GM18909 (cell line): ENCODE measurements around the gene MIF4GD.
"Not testable (repeated sequence)": the region's sequence is repeated elsewhere in the genome, so short reads cannot be mapped to it uniquely, and the experiment has no call there.

Source experiments
- ATAC-seq: cut with Tn5 transposase; IDR thresholded peaks from one replicate; pipeline ENCODE4 v1.9.1; 2021; ENCODE audit warnings: mild to moderate bottlenecking; ENCODE audit not compliant: unreplicated experiment, poor library complexity

MIF4GD gene

GRCh38 chr17:75262112-75262606 lies 8.9 kb downstream of the MIF4GD start:
- ATAC-seq = peak; percentile 9

- peak; percentile 91 for ATAC-seq
These were observed 9.5 kb downstream of the MIF4GD start, which contains the start of the genes GGA3 and MRPS7 for GRCh38 chr17:75261336-75262111. TSS of gene GGA3 (minus strand) at chr17:75261606. CDS start at chr17:75261587, 19 bp downstream. TSS of gene MRPS7 (plus strand) at chr17:75261879. CDS start at chr17:75261901, 22 bp downstream.

GRCh38 chr17:75260641-75261335 lies 10.2 kb downstream of the MIF4GD start:
- peak; percentile 40 for ATAC-seq

- not testable (repeated sequence) for ATAC-seq
These were observed 13.8 kb downstream of the MIF4GD start for GRCh38 chr17:75257228-75257627.

- not testable (repeated sequence) for ATAC-seq
These were observed 14.9 kb downstream of the MIF4GD start for GRCh38 chr17:75255954-75256698.

- ATAC-seq = no peak
These were observed 18.8 kb downstream of the MIF4GD start for GRCh38 chr17:75252039-75252816.

GRCh38 chr17:75250009-75250471 lies 21.0 kb downstream of the MIF4GD start:
- peak; percentile 86 for ATAC-seq

- ATAC-seq = no peak
These were observed 21.5 kb downstream of the MIF4GD start for GRCh38 chr17:75249564-75249963.

- no peak for ATAC-seq
These were observed 24.6 kb downstream of the MIF4GD start for GRCh38 chr17:75246404-75246803.

- ATAC-seq = no peak
These were observed 26.0 kb downstream of the MIF4GD start for GRCh38 chr17:75245011-75245410.

- ATAC-seq = no peak
These were observed 26.7 kb downstream of the MIF4GD start for GRCh38 chr17:75244133-75244866.

GRCh38 chr17:75242461-75243042 lies 28.5 kb downstream of the MIF4GD start:
- ATAC-seq = no peak

- ATAC-seq = no peak
These were observed 29.0 kb downstream of the MIF4GD start for GRCh38 chr17:75241996-75242460.

GRCh38 chr17:75241502-75241901 lies 29.5 kb downstream of the MIF4GD start:
- no peak for ATAC-seq

- ATAC-seq = no peak
These were observed 29.9 kb downstream of the MIF4GD start for GRCh38 chr17:75241143-75241430.

- ATAC-seq = no peak
These were observed 30.5 kb downstream of the MIF4GD start for GRCh38 chr17:75240394-75241142.

- ATAC-seq = no peak
These were observed 31.1 kb downstream of the MIF4GD start for GRCh38 chr17:75239778-75240393.

GRCh38 chr17:75239214-75239613 lies 31.8 kb downstream of the MIF4GD start:
- no peak for ATAC-seq
